ENCODE results near the gene CCDC201. TPM values are rescaled to one million over a fixed set of nuclear protein-coding genes. Genes with fewer than 3 reads are reported as not detected.

The CCDC201 gene
- total RNA-seq, 1 experiment from 2014 or later: not detected

- Histone ChIP-seq H4K8ac (replicated peaks; ENCODE audit: insufficient read length, low read depth, low read length) (no peak overlapping the region), H3T11ph (ENCODE audit: low read length) (no peak overlapping the region), H3K18ac (ENCODE audit: insufficient read length, low read depth, low read length) (no peak overlapping the region), H3K79me2 (ENCODE audit: insufficient read depth, low read length) (no peaks in the 10 kb centered on the region), H3K9me3 (ENCODE audit: control insufficient read depth, low read depth, low read length) (peaks cover 9% of the 10 kb centered on the region), H3K79me1 (ENCODE audit: insufficient read depth, low read depth, low read length, poor library complexity, severe bottlenecking) (no peaks in the 10 kb centered on the region), H2AK5ac (ENCODE audit: insufficient read length, low read length) (no peak overlapping the region), H3K4me2 (ENCODE audit: insufficient read depth, insufficient read length, low read length) (no peak overlapping the region), H3K27me3 (ENCODE audit: insufficient read depth, low read length) (no peaks in the 10 kb centered on the region; the same call in 1 of the 2 replicates), H4K5ac (ENCODE audit: insufficient read length, low read depth, low read length) (no peak overlapping the region), H4K20me1 (ENCODE audit: control insufficient read depth, insufficient read depth, insufficient read length) (no peaks in the 10 kb centered on the region), H2BK12ac (ENCODE audit: insufficient read length, low read depth, low read length) (no peak overlapping the region), H3K27ac (ENCODE audit: insufficient read length, low read depth, low read length) (no peak overlapping the region), H2BK20ac (ENCODE audit: low read depth, low read length, poor library complexity, severe bottlenecking) (no peak overlapping the region), H3K4ac (ENCODE audit: low read depth, low read length) (no peak overlapping the region), H2BK15ac (ENCODE audit: low read depth, low read length) (no peak overlapping the region), H3K23me2 (ENCODE audit: insufficient read length, low read depth, low read length, poor library complexity, severe bottlenecking) (no peaks in the 10 kb centered on the region), H3K4me1 (ENCODE audit: insufficient read depth, low read length) (peaks cover 6% of the 10 kb centered on the region; the same call in 1 of the 2 replicates), H3K56ac (ENCODE audit: insufficient read length, low read depth, low read length) (no peak overlapping the region), H3K23ac (ENCODE audit: insufficient read length, low read depth, low read length) (no peak overlapping the region), H4K91ac (ENCODE audit: insufficient read length, low read depth, low read length) (no peak overlapping the region), H2BK5ac (ENCODE audit: insufficient read length, low read length) (no peak overlapping the region), H3K9ac (ENCODE audit: extremely low read depth, insufficient read length, low read length) (no peak overlapping the region), H2AFZ (ENCODE audit: low read length) (no peak overlapping the region), H2BK120ac (ENCODE audit: low read depth, low read length, poor library complexity, severe bottlenecking) (no peak overlapping the region), H3K14ac (ENCODE audit: insufficient read depth, low read length) (no peak overlapping the region)
- Mint-ChIP-seq H3K27ac (no peak overlapping the region), H3K4me1 (peaks cover 5 to 9% of the 10 kb centered on the region in 2 experiments), H3K4me3 (no peak overlapping the region), H3K9me3 (peaks cover 22 to 23% of the 10 kb centered on the region in 2 experiments), H3K27me3 (ENCODE audit: low read depth) (peaks cover 45% of the 10 kb centered on the region), H3K36me3 (ENCODE audit: insufficient read depth in 1 of 3, low read depth in 3 of 3) (peaks cover 10 to 21% (median 13%) of the 10 kb centered on the region in 3 experiments; a peak in 6 of 7 replicates)
- WGBS (ENCODE audit: extremely low coverage, insufficient read length, low lambda C conversion rate): no CpG with 5 or more reads among the region's 5 CpGs
- no peak for DNase-seq
- TF ChIP-seq CTCF (conservative IDR thresholded peaks at IDR 0.05): no peak
These were observed 9.6 kb upstream of the CCDC201 start for GRCh38 chr7:45882465-45882810.

All from H9 (cell line).